Epidermal melanocyte (primary cell): ENCODE data around the gene B4GALT7.
"Not testable (repeated sequence)": the region's sequence is repeated elsewhere in the genome, so short reads cannot be mapped to it uniquely, and the experiment has no call there.

ENCODE experiments used
- DNase-seq: peaks from one replicate; pipeline ENCODE4 v3.0.0; 2011; ENCODE audit warnings: low spot score; ENCODE audit not compliant: insufficient read length

B4GALT7 gene

DNA sequence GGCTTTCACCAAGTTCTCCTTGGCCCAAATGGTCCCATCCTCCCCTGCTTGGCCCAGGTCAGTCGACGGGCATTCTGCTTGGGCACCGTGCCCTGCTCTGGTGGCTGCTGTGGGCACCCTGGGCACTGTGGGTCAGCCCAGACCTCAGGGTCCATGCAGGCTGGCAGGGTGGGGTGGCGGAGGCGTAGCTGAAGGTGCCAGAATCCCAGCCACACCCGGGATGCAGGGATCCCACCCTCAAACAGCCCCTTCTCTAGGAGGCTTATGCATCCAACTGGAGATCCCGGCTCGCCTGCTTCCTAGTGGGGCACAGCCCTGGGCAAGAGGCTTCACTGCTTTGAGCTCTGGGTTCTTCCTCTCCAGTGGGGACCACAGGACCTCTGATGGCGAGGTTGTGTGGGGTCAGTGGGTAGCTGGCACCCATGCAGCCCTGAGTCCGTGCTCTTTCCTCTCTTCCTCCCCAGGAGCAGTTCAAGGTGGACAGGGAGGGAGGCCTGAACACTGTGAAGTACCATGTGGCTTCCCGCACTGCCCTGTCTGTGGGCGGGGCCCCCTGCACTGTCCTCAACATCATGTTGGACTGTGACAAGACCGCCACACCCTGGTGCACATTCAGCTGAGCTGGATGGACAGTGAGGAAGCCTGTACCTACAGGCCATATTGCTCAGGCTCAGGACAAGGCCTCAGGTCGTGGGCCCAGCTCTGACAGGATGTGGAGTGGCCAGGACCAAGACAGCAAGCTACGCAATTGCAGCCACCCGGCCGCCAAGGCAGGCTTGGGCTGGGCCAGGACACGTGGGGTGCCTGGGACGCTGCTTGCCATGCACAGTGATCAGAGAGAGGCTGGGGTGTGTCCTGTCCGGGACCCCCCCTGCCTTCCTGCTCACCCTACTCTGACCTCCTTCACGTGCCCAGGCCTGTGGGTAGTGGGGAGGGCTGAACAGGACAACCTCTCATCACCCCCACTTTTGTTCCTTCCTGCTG is 9.4 kb downstream of the B4GALT7 start:
- no peak for DNase-seq

DNA sequence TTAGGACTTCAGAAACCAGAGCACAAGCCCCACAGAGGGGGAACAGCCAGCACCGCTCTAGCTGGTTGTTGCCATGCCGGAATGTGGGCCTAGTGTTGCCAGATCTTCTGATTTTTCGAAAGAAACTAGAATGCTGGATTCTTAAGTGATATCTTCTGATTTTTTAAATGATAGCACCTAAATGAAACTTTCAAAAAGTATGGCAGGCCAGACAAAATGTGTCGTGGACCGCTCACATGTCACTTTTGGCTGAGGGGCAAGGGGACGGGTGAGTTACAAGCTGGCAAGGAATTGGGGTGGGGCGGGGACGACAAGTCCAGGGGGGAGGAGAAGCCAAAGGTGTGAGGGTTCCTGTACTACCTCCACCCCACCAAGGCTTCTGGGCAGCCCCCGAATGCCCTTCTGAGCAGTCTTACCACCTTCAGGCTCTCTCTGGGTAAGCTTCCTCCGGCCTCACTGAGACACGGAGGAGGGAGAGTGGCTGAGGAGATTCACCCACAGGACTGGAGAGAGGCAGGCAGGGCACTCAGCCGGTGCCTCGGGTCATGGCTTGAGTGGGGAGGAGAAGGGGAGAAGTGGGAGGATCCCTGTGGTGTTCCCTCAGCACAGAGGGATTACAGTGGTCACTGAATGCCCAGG is 10.3 kb downstream of the B4GALT7 start:
- DNase-seq, result no peak

DNA sequence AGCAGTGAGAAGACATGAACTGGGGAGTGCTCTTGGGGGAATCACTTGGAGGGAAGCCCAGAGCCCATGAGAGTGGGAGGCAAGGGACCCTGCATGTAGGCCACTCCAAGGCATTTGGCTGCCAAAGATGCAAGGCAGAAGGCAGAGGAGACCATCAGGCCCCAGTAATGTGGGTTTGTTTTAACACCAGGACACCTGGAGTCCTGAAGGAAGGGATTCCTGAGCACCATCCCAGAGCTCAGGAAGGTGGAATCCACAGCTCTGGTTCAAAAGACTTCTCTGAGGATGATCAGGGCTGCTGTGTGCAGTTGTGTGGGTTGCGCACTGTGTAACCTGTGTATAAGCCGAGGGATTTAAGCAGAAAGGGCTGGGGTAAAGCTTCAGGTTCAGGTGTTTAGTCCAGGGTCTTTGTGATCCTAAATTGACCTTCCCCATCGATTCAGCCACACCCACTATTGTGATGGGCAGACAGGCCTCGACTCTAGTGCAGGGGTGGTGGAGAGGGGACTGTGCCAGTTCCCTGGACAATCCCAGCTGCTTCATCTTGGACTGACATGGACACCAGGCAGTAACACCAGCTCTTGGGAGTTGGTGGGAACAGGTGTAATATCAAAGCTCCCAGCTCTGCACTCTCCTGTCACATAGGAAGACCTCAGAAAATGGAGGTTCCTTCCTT is 11.0 kb downstream of the B4GALT7 start:
- DNase-seq, result no peak

- DNase-seq, result no peak
These were observed 11.7 kb downstream of the B4GALT7 start for GRCh38 chr5:177611446-177612214.

GRCh38 chr5:177612215-177612673 is 12.3 kb downstream of the B4GALT7 start:
- no peak for DNase-seq

DNA sequence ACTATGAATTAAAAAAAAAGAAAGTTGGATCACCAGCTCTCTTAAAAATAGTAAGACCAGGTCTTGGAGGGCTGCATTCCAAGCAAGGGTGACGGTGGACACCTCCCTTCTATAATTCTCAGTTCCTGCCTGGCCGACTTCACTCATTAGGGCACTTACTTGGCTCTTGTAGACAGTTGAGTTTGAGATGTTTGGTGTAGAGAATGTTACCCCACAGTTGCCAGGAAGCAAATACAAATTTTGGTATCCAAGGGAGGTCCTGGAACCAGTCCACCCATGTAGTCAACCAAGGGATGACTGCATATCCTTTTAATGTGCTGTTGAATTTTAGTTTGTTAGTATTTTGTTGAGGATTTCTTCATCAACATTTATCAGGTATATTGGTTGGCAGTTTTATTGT is 20.6 kb downstream of the B4GALT7 start:
- DNase-seq, result no peak

GRCh38 chr5:177624172-177624571 is 24.2 kb downstream of the B4GALT7 start:
- not testable (repeated sequence) for DNase-seq

DNA sequence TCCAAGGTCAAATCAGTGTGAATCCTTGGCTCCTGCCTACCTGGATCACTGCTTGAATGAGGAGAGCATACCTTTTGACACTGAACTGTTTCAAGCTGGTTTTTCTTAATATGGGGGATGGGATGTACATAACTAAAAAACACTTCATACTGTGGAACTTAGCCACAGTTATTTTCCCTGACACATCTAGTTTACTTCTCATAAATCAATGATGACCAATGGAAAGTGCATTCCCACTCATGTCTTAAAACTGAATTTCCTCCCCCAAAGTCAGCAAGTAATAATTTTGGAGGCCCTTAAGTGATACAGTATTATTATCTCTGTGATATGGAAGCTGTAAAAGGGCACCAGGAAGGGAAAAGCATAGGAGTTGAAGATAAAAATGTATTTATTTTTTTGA is 30.3 kb downstream of the B4GALT7 start:
- not testable (repeated sequence) for DNase-seq

DNA sequence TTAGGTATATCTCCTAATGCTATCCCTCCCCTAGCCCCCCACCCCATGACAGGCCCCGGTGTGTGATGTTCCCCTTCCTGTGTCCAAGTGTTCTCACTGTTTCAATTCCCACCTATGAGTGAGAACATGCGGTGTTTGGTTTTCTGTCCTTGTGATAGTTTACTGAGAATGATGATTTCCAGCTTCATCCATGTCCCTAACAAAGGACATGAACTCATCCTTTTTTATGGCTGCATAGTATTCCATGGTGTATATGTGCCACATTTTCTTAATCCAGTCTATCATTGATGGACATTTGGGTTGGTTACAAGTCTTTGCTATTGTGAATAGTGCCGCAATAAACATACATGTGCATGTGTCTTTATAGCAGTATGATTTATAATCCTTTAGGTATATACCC is 35.0 kb downstream of the B4GALT7 start:
- DNase-seq, result not testable (repeated sequence)

DNA sequence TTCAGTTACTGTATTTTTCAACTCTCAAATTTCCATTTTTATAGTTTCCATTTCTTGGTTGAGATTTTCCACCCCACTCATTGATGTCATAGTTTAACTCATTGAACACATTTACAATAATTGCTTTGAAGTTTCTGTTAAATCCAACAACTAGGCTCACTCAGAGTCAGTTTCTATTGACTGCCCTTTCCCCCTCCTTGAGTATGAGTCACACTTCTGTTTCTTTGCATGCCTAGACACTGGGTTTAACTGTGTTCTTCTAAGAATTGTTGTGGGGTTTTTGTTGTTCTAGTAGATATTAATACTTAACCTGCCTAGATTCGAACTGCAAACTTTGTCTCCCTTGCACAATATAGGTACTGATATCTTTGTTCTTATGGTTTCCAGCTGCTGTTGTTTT is 45.5 kb downstream of the B4GALT7 start:
- not testable (repeated sequence) for DNase-seq

- DNase-seq, result not testable (repeated sequence)
These were observed 51.3 kb downstream of the B4GALT7 start for GRCh38 chr5:177651235-177651634.

- not testable (repeated sequence) for DNase-seq
These were observed 57.9 kb downstream of the B4GALT7 start for GRCh38 chr5:177657846-177658245.

DNA sequence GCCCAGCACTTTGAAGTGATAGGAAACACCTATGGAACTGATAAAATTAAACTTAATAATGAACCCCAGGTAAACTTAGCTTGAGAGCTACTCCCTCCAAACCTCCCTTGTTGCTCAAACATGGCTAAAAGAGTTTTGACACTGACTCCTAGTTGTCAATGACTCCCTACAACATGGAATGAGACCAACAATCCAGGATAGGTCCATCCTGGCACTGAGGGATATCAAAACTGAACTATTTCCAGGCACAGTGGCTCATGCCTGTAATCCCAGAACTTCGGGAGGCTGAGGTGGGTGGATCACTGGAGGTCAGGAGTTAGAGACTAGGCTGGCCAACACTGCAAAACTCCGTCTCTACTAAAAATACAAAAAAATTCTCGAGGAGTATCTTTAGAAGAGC is 58.6 kb downstream of the B4GALT7 start:
- not testable (repeated sequence) for DNase-seq
